MM.1S (cell line): Measurements from ENCODE around the gene CMTM4.

Source experiments
- DNase-seq: peaks from one replicate; pipeline ENCODE4 v3.0.0-alpha.2; 2015
- H2AFZ ChIP-seq: fragments of 300-600 bp; sonication (generic); 2 replicates; pipeline ENCODE4 v1.6.0; 2016; ENCODE audit warnings: antibody characterized with exemption, low read length
- H3F3A ChIP-seq: fragments of 300-600 bp; sonication (generic); 2 replicates; pipeline ENCODE4 v1.6.1; 2016; ENCODE audit warnings: mild to moderate bottlenecking, antibody characterized with exemption, low read length, moderate library complexity, mixed read lengths; ENCODE audit not compliant: insufficient read depth
- H3K27ac ChIP-seq: fragments of 300-600 bp; sonication (generic); 2 replicates; pipeline ENCODE4 v1.5.1; 2016; ENCODE audit warnings: mild to moderate bottlenecking, low read length
- H3K27me3 ChIP-seq: fragments of 300-600 bp; sonication (generic); replicated peaks from 2 replicates; pipeline ENCODE4 v1.6.0; 2016; ENCODE audit warnings: low read length; ENCODE audit not compliant: insufficient read depth
- H3K36me3 ChIP-seq: fragments of 300-600 bp; sonication (generic); replicated peaks from 2 replicates; pipeline ENCODE4 v1.6.1; 2016; ENCODE audit warnings: mild to moderate bottlenecking, low read length, mixed read lengths; ENCODE audit not compliant: insufficient read depth
- H3K4me1 ChIP-seq: fragments of 300-600 bp; sonication (generic); 2 replicates; pipeline ENCODE4 v1.6.1; 2016; ENCODE audit warnings: low read length, mixed read lengths
- H3K4me2 ChIP-seq: fragments of 300-600 bp; sonication (generic); 2 replicates; pipeline ENCODE4 v1.6.0; 2016; ENCODE audit warnings: low read depth, low read length
- H3K4me3 ChIP-seq: fragments of 300-600 bp; sonication (generic); 2 replicates; pipeline ENCODE4 v1.5.1; 2016; ENCODE audit warnings: low read length, mixed read lengths
- H3K79me2 ChIP-seq: fragments of 300-600 bp; sonication (generic); 2 replicates; pipeline ENCODE4 v1.6.1; 2016; ENCODE audit warnings: mixed run types, low read length, mixed read lengths
- H3K9ac ChIP-seq: fragments of 300-600 bp; sonication (generic); 2 replicates; pipeline ENCODE4 v1.6.1; 2016; ENCODE audit warnings: low read length, mixed read lengths
- H3K9me2 ChIP-seq: fragments of 300-600 bp; sonication (generic); replicated peaks from 2 replicates; pipeline ENCODE4 v1.6.1; 2016; ENCODE audit warnings: mild to moderate bottlenecking, low read length, mixed read lengths; ENCODE audit not compliant: insufficient read depth
- H3K9me3 ChIP-seq: fragments of 300-600 bp; sonication (generic); replicated peaks from 2 replicates; pipeline ENCODE4 v1.6.1; 2016; ENCODE audit warnings: mild to moderate bottlenecking, low read length, mixed read lengths; ENCODE audit not compliant: insufficient read depth
- H4K20me1 ChIP-seq: fragments of 300-600 bp; sonication (generic); 2 replicates; pipeline ENCODE4 v1.6.1; 2016; ENCODE audit warnings: mild to moderate bottlenecking, low read length, moderate library complexity, mixed read lengths; ENCODE audit not compliant: insufficient read depth
- EZH2 ChIP-seq: fragments of 300-600 bp; sonication (generic); optimal IDR thresholded peaks from 2 replicates; pipeline ENCODE3; 2017; ENCODE audit warnings: low read depth, mild to moderate bottlenecking, antibody characterized with exemption, low read length, mixed read lengths
- EZH2phosphoT487 ChIP-seq: fragments of 300-600 bp; sonication (generic); IDR thresholded peaks from 2 replicates; pipeline ENCODE4 v1.6.1; 2018; ENCODE audit warnings: antibody characterized with exemption, low read length
- TF ChIP-seq, protein P1 (sequence below): fragments of 300-600 bp; sonication (generic); IDR thresholded peaks from 2 replicates; pipeline ENCODE4 v1.5.1; 2016; ENCODE audit warnings: antibody characterized with exemption, low read length, mixed read lengths

The CMTM4 gene

DNA sequence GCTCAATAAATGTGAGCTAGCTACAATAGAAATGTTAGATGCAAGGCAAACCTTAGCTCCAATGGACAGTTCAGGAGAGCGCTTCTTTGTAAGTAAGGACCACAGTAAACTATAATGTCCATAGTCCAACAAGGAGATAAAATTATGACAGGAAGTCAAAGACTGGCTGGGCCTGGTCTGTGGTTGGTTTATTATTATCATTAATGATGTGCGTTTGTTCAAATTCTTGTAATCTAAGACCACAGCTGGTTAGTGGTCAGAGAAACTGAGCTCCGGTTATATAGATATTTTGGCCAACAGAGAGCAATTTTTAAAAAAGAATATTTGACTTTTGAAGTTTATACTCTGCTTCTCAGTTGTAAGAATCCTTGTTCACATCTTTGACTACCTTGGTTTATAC lies 122.0 kb downstream of the CMTM4 start:
- no peak overlapping the region for H3K4me3 ChIP-seq
- DNase-seq = no peak
- H3K79me2 ChIP-seq = no peaks in the 10 kb centered on the region
- H3K9me2 ChIP-seq = no peaks in the 10 kb centered on the region
- no peaks in the 10 kb centered on the region for H3K36me3 ChIP-seq
- no peaks in the 10 kb centered on the region for H4K20me1 ChIP-seq
- H3K4me2 ChIP-seq = no peak overlapping the region
- H2AFZ ChIP-seq = no peak overlapping the region
- no peaks in the 10 kb centered on the region for H3K4me1 ChIP-seq
- H3K9me3 ChIP-seq = no peaks in the 10 kb centered on the region
- no peak overlapping the region for H3K27ac ChIP-seq
- no peaks in the 10 kb centered on the region for H3F3A ChIP-seq
- TF ChIP-seq EZH2 (no peak), EZH2phosphoT487 (no peak)
- TF ChIP-seq, protein P1, sequence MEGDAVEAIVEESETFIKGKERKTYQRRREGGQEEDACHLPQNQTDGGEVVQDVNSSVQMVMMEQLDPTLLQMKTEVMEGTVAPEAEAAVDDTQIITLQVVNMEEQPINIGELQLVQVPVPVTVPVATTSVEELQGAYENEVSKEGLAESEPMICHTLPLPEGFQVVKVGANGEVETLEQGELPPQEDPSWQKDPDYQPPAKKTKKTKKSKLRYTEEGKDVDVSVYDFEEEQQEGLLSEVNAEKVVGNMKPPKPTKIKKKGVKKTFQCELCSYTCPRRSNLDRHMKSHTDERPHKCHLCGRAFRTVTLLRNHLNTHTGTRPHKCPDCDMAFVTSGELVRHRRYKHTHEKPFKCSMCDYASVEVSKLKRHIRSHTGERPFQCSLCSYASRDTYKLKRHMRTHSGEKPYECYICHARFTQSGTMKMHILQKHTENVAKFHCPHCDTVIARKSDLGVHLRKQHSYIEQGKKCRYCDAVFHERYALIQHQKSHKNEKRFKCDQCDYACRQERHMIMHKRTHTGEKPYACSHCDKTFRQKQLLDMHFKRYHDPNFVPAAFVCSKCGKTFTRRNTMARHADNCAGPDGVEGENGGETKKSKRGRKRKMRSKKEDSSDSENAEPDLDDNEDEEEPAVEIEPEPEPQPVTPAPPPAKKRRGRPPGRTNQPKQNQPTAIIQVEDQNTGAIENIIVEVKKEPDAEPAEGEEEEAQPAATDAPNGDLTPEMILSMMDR = no peak
- no peak overlapping the region for H3K9ac ChIP-seq
- no peaks in the 10 kb centered on the region for H3K27me3 ChIP-seq

DNA sequence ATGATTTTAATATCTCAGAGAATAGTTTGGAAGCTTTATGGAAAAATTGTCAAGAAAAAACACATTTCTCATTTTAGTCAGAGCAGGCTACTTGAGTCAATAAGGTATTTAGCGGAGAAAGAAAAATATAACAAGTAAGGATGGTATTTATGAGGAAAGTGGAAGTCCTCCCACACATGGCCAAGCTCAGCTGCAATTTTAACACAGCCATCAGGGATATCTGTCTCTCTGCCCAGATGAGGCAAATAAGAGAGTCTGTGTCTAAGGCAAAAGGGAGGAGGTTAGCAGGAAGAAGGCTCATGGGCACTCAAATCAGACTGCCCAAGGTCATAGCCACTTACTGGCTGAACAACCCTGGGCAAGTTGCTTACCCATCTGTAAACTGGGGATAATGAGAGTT lies 122.5 kb downstream of the CMTM4 start:
- Histone ChIP-seq H3K27me3 (no peaks in the 10 kb centered on the region), H3F3A (0 out of 2 replicates have a peak, but pooled peaks cover 4% of the 10 kb centered on the region), H3K9me3 (no peaks in the 10 kb centered on the region), H3K9me2 (no peaks in the 10 kb centered on the region), H3K4me3 (no peak overlapping the region), H4K20me1 (no peaks in the 10 kb centered on the region), H3K4me2 (no peak overlapping the region), H3K9ac (no peak overlapping the region), H3K4me1 (no peaks in the 10 kb centered on the region), H3K79me2 (no peaks in the 10 kb centered on the region), H3K36me3 (no peaks in the 10 kb centered on the region), H3K27ac (no peak overlapping the region), H2AFZ (no peak overlapping the region)
- TF ChIP-seq EZH2phosphoT487 = no peak
- TF ChIP-seq, protein P1 = no peak
- no peak for TF ChIP-seq EZH2
- DNase-seq = no peak

DNA sequence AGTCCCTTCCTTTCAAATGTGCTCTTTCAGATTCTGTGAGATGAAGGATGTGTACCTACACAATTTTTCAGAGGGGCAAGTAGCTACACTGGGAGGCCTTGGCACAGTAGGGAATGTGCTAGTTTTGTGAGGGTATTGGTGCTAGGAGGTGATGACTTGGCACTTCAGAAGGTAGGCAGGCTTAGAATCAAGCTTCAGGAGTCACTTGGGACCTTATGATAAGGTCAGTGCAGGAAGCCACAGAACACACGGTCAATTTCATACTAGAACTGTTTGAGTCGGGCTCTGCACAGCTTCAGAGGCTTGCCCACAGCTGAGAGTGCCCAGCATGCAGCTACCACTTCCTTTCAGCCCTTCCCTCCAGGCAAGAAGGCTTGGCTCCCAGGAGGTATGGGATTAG lies 124.2 kb downstream of the CMTM4 start:
- H3K79me2 ChIP-seq = no peaks in the 10 kb centered on the region
- no peak for DNase-seq
- TF ChIP-seq EZH2phosphoT487 = no peak
- no peak for TF ChIP-seq EZH2
- TF ChIP-seq, protein P1 = no peak
- no peaks in the 10 kb centered on the region for H3K4me1 ChIP-seq
- no peak overlapping the region for H2AFZ ChIP-seq
- H3K9ac ChIP-seq = no peak overlapping the region
- no peaks in the 10 kb centered on the region for H3K27me3 ChIP-seq
- no peaks in the 10 kb centered on the region for H3K9me3 ChIP-seq
- H3K9me2 ChIP-seq = no peaks in the 10 kb centered on the region
- H3K4me2 ChIP-seq = no peak overlapping the region
- 0 out of 2 replicates have a peak, but pooled peaks cover 5% of the 10 kb centered on the region for H3F3A ChIP-seq
- no peaks in the 10 kb centered on the region for H4K20me1 ChIP-seq
- H3K4me3 ChIP-seq = no peak overlapping the region
- no peaks in the 10 kb centered on the region for H3K36me3 ChIP-seq
- H3K27ac ChIP-seq = no peak overlapping the region
